Transverse colon (tissue), 4 donors: ENCODE results near the gene EXD3.

ENCODE experiments used
- CTCF ChIP-seq, 5 experiments: fragments of 200-600 bp in 3 of 5; fragments of 450-650 bp in 2 of 5; sonication (generic) in 3 of 5; IDR thresholded peaks; 1 replicate in 2 of 5; 2 replicates in 3 of 5; pipeline ENCODE4 v1.5.1; 2016 to 2017; ENCODE audit warnings: antibody characterized with exemption in 5 of 5, inconsistent platforms in 3 of 5, mild to moderate bottlenecking in 2 of 5, moderate library complexity in 1 of 5
- EP300 ChIP-seq: sonication (generic); formaldehyde crosslinking; IDR thresholded peaks from one replicate; pipeline ENCODE4 v1.6.1; 2017; ENCODE audit warnings: antibody characterized with exemption, low read depth
- POLR2A ChIP-seq: fragments of 450-650 bp; IDR thresholded peaks from one replicate; pipeline ENCODE4 v1.6.1; 2016; ENCODE audit warnings: antibody characterized with exemption, mild to moderate bottlenecking, moderate library complexity
- POLR2AphosphoS5 ChIP-seq, 3 donors: sonication (generic); formaldehyde crosslinking; IDR thresholded peaks; one replicate each; pipeline ENCODE4 v1.6.1; 2016; ENCODE audit warnings: antibody characterized with exemption in 3 of 3

GRCh38 chr9:137380606-137381005, 42.4 kb downstream of the EXD3 start:
- TF ChIP-seq CTCF (IDR thresholded peaks at IDR 0.05) (no peak), POLR2AphosphoS5 (IDR thresholded peaks at IDR 0.05) (no peak), POLR2A (no peak), EP300 (no peak)
